HEK293 (cell line): ENCODE results near the gene FLNC.

Experiments used
- CTCF ChIA-PET: fragments of 350-600 bp; formaldehyde crosslinking; extraction: SDS; loops from one replicate; lab custom pipeline; 2021; ENCODE audit warnings: antibody characterized with exemption; lab: Yijun Ruan, JAX
- POLR2A ChIA-PET: fragments of 300-600 bp; formaldehyde crosslinking; extraction: SDS; loops from one replicate; lab custom pipeline; 2020; ENCODE audit warnings: antibody characterized with exemption, inconsistent platforms; lab: Yijun Ruan, JAX
- H3K27ac ChIP-seq: fragments of 200-500 bp; sonication (Bioruptor generic); 2 replicates; pipeline ENCODE4 v1.5.1; 2014; ENCODE audit warnings: low read depth, low read length, control low read depth, inconsistent platforms; ENCODE audit errors: extremely low read depth
- H3K36me3 ChIP-seq, 2 experiments: fragments of 200-500 bp in 1 of 2; sonication (Bioruptor generic) in 1 of 2; 1 replicate in 1 of 2; 2 replicates in 1 of 2; pipeline ENCODE4 v1.5.1; 2014 to 2017; ENCODE audit warnings: inconsistent platforms in 2 of 2, low read length in 2 of 2; ENCODE audit not compliant: control insufficient read depth in 2 of 2, insufficient read depth in 1 of 2
- H3K4me1 ChIP-seq: fragments of 200-500 bp; sonication (Bioruptor generic); 2 replicates; pipeline ENCODE4 v1.5.1; 2014; ENCODE audit warnings: mild to moderate bottlenecking, low read length, inconsistent platforms; ENCODE audit not compliant: control insufficient read depth, insufficient read depth
- H3K4me3 ChIP-seq: 2 replicates; pipeline ENCODE4 v1.5.1; 2011; ENCODE audit warnings: low read depth, mild to moderate bottlenecking, control low read depth, low read length, moderate library complexity
- H3K9me3 ChIP-seq: fragments of 200-500 bp; sonication (Bioruptor generic); 2 replicates; pipeline ENCODE4 v1.5.1; 2014; ENCODE audit warnings: low read depth, low read length, inconsistent platforms; ENCODE audit not compliant: control insufficient read depth, insufficient read depth
- AEBP2 ChIP-seq: fragments of 450-650 bp; formaldehyde crosslinking; IDR thresholded peaks from 2 replicates; pipeline ENCODE4 v1.5.1; 2016; ENCODE audit warnings: missing biosample characterization, missing genetic modification characterization, borderline replicate concordance
- KLF17 ChIP-seq: fragments of 450-650 bp; formaldehyde crosslinking; IDR thresholded peaks from 2 replicates; pipeline ENCODE4 v1.5.1; 2016; ENCODE audit warnings: missing biosample characterization, missing genetic modification characterization
- PATZ1 ChIP-seq: fragments of 450-650 bp; formaldehyde crosslinking; IDR thresholded peaks from 2 replicates; pipeline ENCODE4 v1.5.1; 2016; ENCODE audit warnings: missing biosample characterization, missing genetic modification characterization
- ZNF132 ChIP-seq: fragments of 450-650 bp; formaldehyde crosslinking; IDR thresholded peaks from 2 replicates; pipeline ENCODE4 v1.5.1; 2017; ENCODE audit warnings: missing biosample characterization, missing genetic modification characterization, borderline replicate concordance
- ZNF169 ChIP-seq: fragments of 450-650 bp; formaldehyde crosslinking; IDR thresholded peaks from 2 replicates; pipeline ENCODE4 v1.5.1; 2016; ENCODE audit warnings: missing biosample characterization, missing genetic modification characterization
- ZNF214 ChIP-seq: fragments of 450-650 bp; formaldehyde crosslinking; IDR thresholded peaks from 2 replicates; pipeline ENCODE4 v1.5.1; 2017; ENCODE audit warnings: missing biosample characterization, mild to moderate bottlenecking, missing genetic modification characterization, borderline replicate concordance
- ZNF223 ChIP-seq: fragments of 450-650 bp; formaldehyde crosslinking; IDR thresholded peaks from 2 replicates; pipeline ENCODE4 v1.5.1; 2016; ENCODE audit warnings: missing biosample characterization, missing genetic modification characterization
- ZNF24 ChIP-seq: fragments of 450-650 bp; formaldehyde crosslinking; IDR thresholded peaks from 2 replicates; pipeline ENCODE4 v1.5.1; 2016; ENCODE audit warnings: missing biosample characterization, missing genetic modification characterization
- ZNF513 ChIP-seq: fragments of 450-650 bp; IDR thresholded peaks from 2 replicates; pipeline ENCODE4 v1.5.1; 2018; ENCODE audit warnings: missing biosample characterization, missing genetic modification characterization
- TF ChIP-seq, protein P1 (sequence below): fragments of 450-650 bp; formaldehyde crosslinking; IDR thresholded peaks from 2 replicates; pipeline ENCODE4 v1.5.1; 2016; ENCODE audit warnings: missing biosample characterization, missing genetic modification characterization
- TF ChIP-seq, protein P2 (sequence below): fragments of 450-650 bp; formaldehyde crosslinking; conservative IDR thresholded peaks from 2 replicates; pipeline ENCODE4 v1.5.1; 2016; ENCODE audit warnings: low read depth, missing biosample characterization, missing genetic modification characterization

FLNC gene

DNA sequence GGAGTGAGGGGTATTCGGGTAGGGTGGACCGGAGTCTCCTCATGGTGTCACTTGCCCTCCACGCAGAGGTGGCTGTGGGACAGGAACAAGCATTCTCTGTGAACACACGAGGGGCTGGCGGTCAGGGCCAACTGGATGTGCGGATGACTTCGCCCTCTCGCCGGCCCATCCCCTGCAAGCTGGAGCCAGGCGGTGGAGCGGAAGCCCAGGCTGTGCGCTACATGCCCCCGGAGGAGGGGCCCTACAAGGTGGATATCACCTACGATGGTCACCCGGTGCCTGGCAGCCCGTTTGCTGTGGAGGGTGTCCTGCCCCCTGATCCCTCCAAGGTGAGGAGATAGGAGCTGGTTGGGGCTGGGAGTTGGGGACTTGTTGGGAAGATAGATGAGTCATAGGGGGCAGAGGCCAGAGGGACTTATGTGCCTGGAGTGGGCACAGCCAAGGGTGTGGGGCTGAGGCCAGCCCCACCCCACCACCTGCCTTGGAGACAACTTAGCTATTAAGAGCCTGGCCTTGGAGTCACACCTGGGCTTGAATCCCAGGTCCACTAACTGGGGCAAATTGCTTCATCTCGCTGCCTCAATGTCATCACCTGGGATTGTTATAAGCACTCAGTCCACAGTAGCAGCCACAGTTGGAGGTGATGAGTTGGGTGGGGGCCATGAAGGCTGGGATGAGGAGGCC lies 13.9 kb downstream of the FLNC start:
- no peaks in the 10 kb centered on the region for H3K9me3 ChIP-seq
- H3K36me3 ChIP-seq: peaks cover 0 to 94% of the 10 kb centered on the region in 2 experiments; a peak in 1 of 3 replicates
- TF ChIP-seq ZNF169 (tag by site-specific recombination) (no peak), ZNF214 (tag by site-specific recombination) (no peak), ZNF223 (no peak), ZNF132 (tag by site-specific recombination) (no peak), AEBP2 (tag by site-specific recombination) (no peak), ZNF513 (tag by site-specific recombination) (no peak), ZNF24 (no peak), PATZ1 (tag by site-specific recombination) (no peak), KLF17 (no peak)
- TF ChIP-seq, protein P1, sequence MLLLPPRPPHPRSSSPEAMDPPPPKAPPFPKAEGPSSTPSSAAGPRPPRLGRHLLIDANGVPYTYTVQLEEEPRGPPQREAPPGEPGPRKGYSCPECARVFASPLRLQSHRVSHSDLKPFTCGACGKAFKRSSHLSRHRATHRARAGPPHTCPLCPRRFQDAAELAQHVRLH (tag by site-specific recombination): no peak
- TF ChIP-seq, protein P2, sequence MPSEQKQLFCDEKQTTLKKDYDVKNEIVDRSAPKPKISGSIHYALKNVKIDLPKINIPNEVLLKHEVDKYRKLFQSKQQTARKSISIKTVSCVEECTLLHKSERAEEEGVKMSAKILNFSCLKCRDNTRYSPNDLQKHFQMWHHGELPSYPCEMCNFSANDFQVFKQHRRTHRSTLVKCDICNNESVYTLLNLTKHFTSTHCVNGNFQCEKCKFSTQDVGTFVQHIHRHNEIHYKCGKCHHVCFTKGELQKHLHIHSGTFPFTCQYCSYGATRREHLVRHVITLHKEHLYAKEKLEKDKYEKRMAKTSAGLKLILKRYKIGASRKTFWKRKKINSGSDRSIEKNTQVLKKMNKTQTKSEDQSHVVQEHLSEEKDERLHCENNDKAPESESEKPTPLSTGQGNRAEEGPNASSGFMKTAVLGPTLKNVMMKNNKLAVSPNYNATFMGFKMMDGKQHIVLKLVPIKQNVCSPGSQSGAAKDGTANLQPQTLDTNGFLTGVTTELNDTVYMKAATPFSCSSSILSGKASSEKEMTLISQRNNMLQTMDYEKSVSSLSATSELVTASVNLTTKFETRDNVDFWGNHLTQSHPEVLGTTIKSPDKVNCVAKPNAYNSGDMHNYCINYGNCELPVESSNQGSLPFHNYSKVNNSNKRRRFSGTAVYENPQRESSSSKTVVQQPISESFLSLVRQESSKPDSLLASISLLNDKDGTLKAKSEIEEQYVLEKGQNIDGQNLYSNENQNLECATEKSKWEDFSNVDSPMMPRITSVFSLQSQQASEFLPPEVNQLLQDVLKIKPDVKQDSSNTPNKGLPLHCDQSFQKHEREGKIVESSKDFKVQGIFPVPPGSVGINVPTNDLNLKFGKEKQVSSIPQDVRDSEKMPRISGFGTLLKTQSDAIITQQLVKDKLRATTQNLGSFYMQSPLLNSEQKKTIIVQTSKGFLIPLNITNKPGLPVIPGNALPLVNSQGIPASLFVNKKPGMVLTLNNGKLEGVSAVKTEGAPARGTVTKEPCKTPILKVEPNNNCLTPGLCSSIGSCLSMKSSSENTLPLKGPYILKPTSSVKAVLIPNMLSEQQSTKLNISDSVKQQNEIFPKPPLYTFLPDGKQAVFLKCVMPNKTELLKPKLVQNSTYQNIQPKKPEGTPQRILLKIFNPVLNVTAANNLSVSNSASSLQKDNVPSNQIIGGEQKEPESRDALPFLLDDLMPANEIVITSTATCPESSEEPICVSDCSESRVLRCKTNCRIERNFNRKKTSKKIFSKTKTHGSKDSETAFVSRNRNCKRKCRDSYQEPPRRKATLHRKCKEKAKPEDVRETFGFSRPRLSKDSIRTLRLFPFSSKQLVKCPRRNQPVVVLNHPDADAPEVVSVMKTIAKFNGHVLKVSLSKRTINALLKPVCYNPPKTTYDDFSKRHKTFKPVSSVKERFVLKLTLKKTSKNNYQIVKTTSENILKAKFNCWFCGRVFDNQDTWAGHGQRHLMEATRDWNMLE (tag by site-specific recombination): no peak
- no peak overlapping the region for H3K4me3 ChIP-seq
- H3K27ac ChIP-seq: no peak overlapping the region
- ChIA-PET CTCF (interaction anchor here (0.6 to 3.1 kb wide), 5 partner anchors 10 to 1150 kb away, joined by 3 to 17 read pairs (median 3); partner anchors contain the start of gene ATP6V1F), POLR2A (no interaction called here)
- H3K4me1 ChIP-seq: no peaks in the 10 kb centered on the region
